Fibroblast of lung (primary cell): Measurements from ENCODE around the gene U2AF1L4. TPM values are rescaled to one million over a fixed set of nuclear protein-coding genes. Genes with fewer than 3 reads are reported as not detected.
A peak's percentile ranks its signal among the peaks of the same experiment; 100 is the strongest.

Source experiments
- DNase-seq, 2 donors: peaks; one replicate each; pipeline versions ENCODE4 v3.0.0 to v3.0.0-alpha.2; 2010; ENCODE audit warnings: low read depth in 2 of 2
- H2AFZ ChIP-seq: 2 replicates; pipeline ENCODE4 v1.5.1; 2012; ENCODE audit warnings: low read length, control low read depth, inconsistent platforms
- H3K27ac ChIP-seq: 2 replicates; pipeline ENCODE4 v1.5.1; 2011; ENCODE audit warnings: low read length, control low read depth; ENCODE audit not compliant: insufficient read depth
- H3K27me3 ChIP-seq: 2 replicates; pipeline ENCODE4 v1.5.1; 2011; ENCODE audit warnings: mild to moderate bottlenecking, low read length; ENCODE audit not compliant: control insufficient read depth, insufficient read depth
- H3K36me3 ChIP-seq: 2 replicates; pipeline ENCODE4 v1.5.1; 2011; ENCODE audit warnings: low read length; ENCODE audit not compliant: control insufficient read depth, insufficient read depth
- H3K4me1 ChIP-seq: 2 replicates; pipeline ENCODE4 v1.5.1; 2011; ENCODE audit warnings: low read length; ENCODE audit not compliant: control insufficient read depth, insufficient read depth; ENCODE audit errors: extremely low read depth
- H3K4me2 ChIP-seq: 2 replicates; pipeline ENCODE4 v1.5.1; 2011; ENCODE audit warnings: low read length, control low read depth; ENCODE audit not compliant: insufficient read depth; ENCODE audit errors: extremely low read depth
- H3K4me3 ChIP-seq, 4 experiments: fragments of 200-600 bp in 1 of 4; sonication (generic) in 1 of 4; replicated peaks in 1 of 4; 2 replicates each; pipeline ENCODE4 v1.5.1; 2011 to 2016; ENCODE audit warnings: low read length in 4 of 4, low read depth in 3 of 4, mild to moderate bottlenecking in 3 of 4, control low read depth in 2 of 4, inconsistent platforms in 1 of 4, mixed read lengths in 1 of 4; ENCODE audit not compliant: insufficient read depth in 1 of 4; ENCODE audit errors: control extremely low read depth in 1 of 4
- H3K79me2 ChIP-seq: 2 replicates; pipeline ENCODE4 v1.5.1; 2012; ENCODE audit warnings: mild to moderate bottlenecking, low read length, inconsistent platforms; ENCODE audit not compliant: control insufficient read depth, insufficient read depth
- H3K9ac ChIP-seq: 2 replicates; pipeline ENCODE4 v1.5.1; 2011; ENCODE audit warnings: mild to moderate bottlenecking, low read length, control low read depth; ENCODE audit not compliant: insufficient read depth
- H3K9me3 ChIP-seq: 2 replicates; pipeline ENCODE4 v1.5.1; 2012; ENCODE audit warnings: low read depth, low read length; ENCODE audit not compliant: control insufficient read depth, insufficient read depth
- H4K20me1 ChIP-seq: 2 replicates; pipeline ENCODE4 v1.5.1; 2011; ENCODE audit warnings: low read length; ENCODE audit not compliant: control insufficient read depth, insufficient read depth; ENCODE audit errors: extremely low read depth
- CTCF ChIP-seq, 2 donors: IDR thresholded peaks in 1 of 2; conservative IDR thresholded peaks in 1 of 2; 1 replicate in 1 of 2; 2 replicates in 1 of 2; pipeline ENCODE4 v1.5.1; 2011 to 2012; ENCODE audit warnings: low read length in 2 of 2, control low read depth in 1 of 2, inconsistent platforms in 1 of 2, low read depth in 1 of 2, mild to moderate bottlenecking in 1 of 2
- EZH2 ChIP-seq: IDR thresholded peaks from 2 replicates; pipeline ENCODE4 v1.5.1; 2012; ENCODE audit warnings: low read length, control low read depth, mild to moderate bottlenecking; ENCODE audit errors: missing control alignments
- polyA plus RNA-seq, 2 donors: library from polyadenylated mRNA; depleted of rRNA in 1 of 2; stranded (reverse) in 1 of 2; unstranded in 1 of 2; fragments of >200 nt; gene quantifications; 2 replicates each; pipeline ENCODE4 v1.2.1, GENCODE V29; 2011 to 2012; ENCODE audit warnings: missing spikeins in 1 of 2
- total RNA-seq: library from RNA; depleted of rRNA; stranded (reverse); fragments of >200 nt; gene quantifications from 2 replicates; pipeline ENCODE4 v1.2.1, GENCODE V29; 2014

Gene U2AF1L4
- total and polyA plus RNA-seq, 2 donors (not counting 1 experiment from before 2014, with no cell fraction given): 9.1 to 11.9 TPM

- no peaks in the 10 kb centered on the region for H3K27me3 ChIP-seq
- no peak overlapping the region for H2AFZ ChIP-seq
- peak overlapping the region; percentile 94 for H3K9ac ChIP-seq
- H3K36me3 ChIP-seq: peaks cover 26% of the 10 kb centered on the region
- H3K9me3 ChIP-seq: no peaks in the 10 kb centered on the region
- peaks cover 17% of the 10 kb centered on the region for H3K4me1 ChIP-seq
- H4K20me1 ChIP-seq: no peaks in the 10 kb centered on the region
- DNase-seq: no peak
- TF ChIP-seq CTCF (conservative IDR thresholded peaks at IDR 0.05 in 1 of 2, IDR thresholded peaks at IDR 0.05 in 1 of 2; ENCODE audit: low read depth in 1 of 2, low read length in 2 of 2) (no peak), EZH2 (no peak)
- H3K27ac ChIP-seq: peak overlapping the region; percentile 99
- peak overlapping the region; percentile 85 for H3K4me2 ChIP-seq
- H3K79me2 ChIP-seq: peaks cover 24% of the 10 kb centered on the region
- H3K4me3 ChIP-seq: peak overlapping the region; percentile 25 to 83 (median 38)
Observed at GRCh38 chr19:35755131-35755549, 9.9 kb upstream of the U2AF1L4 start.

- Histone ChIP-seq H3K27ac (peak overlapping the region; percentile 99), H3K9me3 (no peaks in the 10 kb centered on the region), H3K27me3 (no peaks in the 10 kb centered on the region), H4K20me1 (no peaks in the 10 kb centered on the region), H2AFZ (no peak overlapping the region), H3K36me3 (peaks cover 23% of the 10 kb centered on the region), H3K9ac (peak overlapping the region; percentile 94), H3K79me2 (peaks cover 24% of the 10 kb centered on the region), H3K4me1 (peaks cover 17% of the 10 kb centered on the region), H3K4me2 (no peak overlapping the region), H3K4me3 (peak overlapping the region in 2 of 4 experiments; percentile 49 to 83)
- peak in 1 of 2 donors; percentile 24 for DNase-seq
- no peak for TF ChIP-seq EZH2
- no peak for TF ChIP-seq CTCF (conservative IDR thresholded peaks at IDR 0.05 in 1 of 2, IDR thresholded peaks at IDR 0.05 in 1 of 2; ENCODE audit: low read depth in 1 of 2, low read length in 2 of 2)
Observed at GRCh38 chr19:35754370-35755130, 9.3 kb upstream of the U2AF1L4 start.

GRCh38 chr19:35753634-35754369 lies 8.6 kb upstream of the U2AF1L4 start:
- TF ChIP-seq CTCF (conservative IDR thresholded peaks at IDR 0.05 in 1 of 2, IDR thresholded peaks at IDR 0.05 in 1 of 2; ENCODE audit: low read depth in 1 of 2, low read length in 2 of 2): no peak
- no peak for TF ChIP-seq EZH2
- Histone ChIP-seq H4K20me1 (no peaks in the 10 kb centered on the region), H3K27ac (no peak overlapping the region), H3K4me1 (peaks cover 13% of the 10 kb centered on the region), H2AFZ (no peak overlapping the region), H3K4me2 (no peak overlapping the region), H3K27me3 (no peaks in the 10 kb centered on the region), H3K79me2 (peaks cover 20% of the 10 kb centered on the region), H3K36me3 (peaks cover 21% of the 10 kb centered on the region), H3K9ac (no peak overlapping the region), H3K4me3 (no peak overlapping the region), H3K9me3 (no peaks in the 10 kb centered on the region)
- DNase-seq: peak in 1 of 2 donors; percentile 34
